Lung microvascular endothelial cell (primary cell): Measurements from ENCODE around the gene NIFK. TPM values are rescaled to one million over a fixed set of nuclear protein-coding genes. Genes with fewer than 3 reads are reported as not detected.
A peak's percentile ranks its signal among the peaks of the same experiment; 100 is the strongest.
"Not testable (repeated sequence)": the region's sequence is repeated elsewhere in the genome, so short reads cannot be mapped to it uniquely, and the experiment has no call there.

Source experiments
- DNase-seq, 2 donors: peaks; one replicate each; pipeline versions ENCODE4 v3.0.0 to v3.0.0-alpha.2; 2010; ENCODE audit warnings: low read depth in 2 of 2
- total RNA-seq: library from RNA; depleted of rRNA; stranded (reverse); fragments of >200 nt; gene quantifications from 2 replicates; pipeline ENCODE4 v1.2.1, GENCODE V29; 2014

Gene NIFK
- total RNA-seq, 1 donor from 2014 or later, result 43.8 TPM

GRCh38 chr2:121734544-121734943 is 2.1 kb downstream of the NIFK start:
- DNase-seq, result not testable (repeated sequence)

- no peak for DNase-seq
These were observed 5.3 kb downstream of the NIFK start for GRCh38 chr2:121731366-121731765.

GRCh38 chr2:121727950-121728349 is 8.7 kb downstream of the NIFK start:
- DNase-seq, result no peak

- DNase-seq, result no peak
These were observed 9.3 kb downstream of the NIFK start for GRCh38 chr2:121727332-121727731.

GRCh38 chr2:121723316-121723715 is 13.4 kb downstream of the NIFK start:
- no peak for DNase-seq

GRCh38 chr2:121722479-121722878 is 14.2 kb downstream of the NIFK start:
- DNase-seq, result peak; percentile 78 to 92

- DNase-seq, result peak; percentile 23 to 91
These were observed 14.7 kb downstream of the NIFK start for GRCh38 chr2:121721926-121722325.

GRCh38 chr2:121717529-121717928 is 19.1 kb downstream of the NIFK start:
- DNase-seq, result no peak

GRCh38 chr2:121716126-121716525 is 20.5 kb downstream of the NIFK start:
- no peak for DNase-seq

- not testable (repeated sequence) for DNase-seq
These were observed 25.2 kb downstream of the NIFK start for GRCh38 chr2:121711481-121711880.

- no peak for DNase-seq
These were observed 26.1 kb downstream of the NIFK start for GRCh38 chr2:121710470-121711170.

GRCh38 chr2:121709776-121710469 is 26.8 kb downstream of the NIFK start:
- DNase-seq, result no peak

GRCh38 chr2:121707920-121708361 is 28.7 kb downstream of the NIFK start:
- no peak for DNase-seq

- DNase-seq, result no peak
These were observed 29.2 kb downstream of the NIFK start for GRCh38 chr2:121707344-121707919.

- no peak for DNase-seq
These were observed 30.7 kb downstream of the NIFK start for GRCh38 chr2:121705958-121706357.

- no peak for DNase-seq
These were observed 31.3 kb downstream of the NIFK start for GRCh38 chr2:121705390-121705789.

- DNase-seq, result not testable (repeated sequence)
These were observed 34.9 kb downstream of the NIFK start for GRCh38 chr2:121701761-121702160.

- DNase-seq, result peak; percentile 46 to 82
These were observed 37.0 kb downstream of the NIFK start for GRCh38 chr2:121699421-121700333.

- no peak for DNase-seq
These were observed 38.3 kb downstream of the NIFK start for GRCh38 chr2:121698318-121698930.

- DNase-seq, result peak in 1 of 2 donors; percentile 31
These were observed 39.5 kb downstream of the NIFK start for GRCh38 chr2:121697108-121697631.

- DNase-seq, result no peak
These were observed 40.2 kb downstream of the NIFK start for GRCh38 chr2:121696410-121696930.
